Body of pancreas (tissue), 4 donors: Measurements from ENCODE around the gene PHGDH.

ENCODE experiments used
- POLR2A ChIP-seq, 3 donors: fragments of 450-650 bp; IDR thresholded peaks; one replicate each; pipeline ENCODE4 v1.6.1; 2016; ENCODE audit warnings: antibody characterized with exemption in 3 of 3, mild to moderate bottlenecking in 2 of 3
- TF ChIP-seq, protein P1 (sequence below), 7 experiments: fragments of 450-650 bp in 4 of 7; fragments of 200-600 bp in 3 of 7; sonication (generic) in 3 of 7; IDR thresholded peaks; one replicate each; pipeline ENCODE4 v1.5.1; 2016 to 2019; ENCODE audit warnings: antibody characterized with exemption in 7 of 7

DNA sequence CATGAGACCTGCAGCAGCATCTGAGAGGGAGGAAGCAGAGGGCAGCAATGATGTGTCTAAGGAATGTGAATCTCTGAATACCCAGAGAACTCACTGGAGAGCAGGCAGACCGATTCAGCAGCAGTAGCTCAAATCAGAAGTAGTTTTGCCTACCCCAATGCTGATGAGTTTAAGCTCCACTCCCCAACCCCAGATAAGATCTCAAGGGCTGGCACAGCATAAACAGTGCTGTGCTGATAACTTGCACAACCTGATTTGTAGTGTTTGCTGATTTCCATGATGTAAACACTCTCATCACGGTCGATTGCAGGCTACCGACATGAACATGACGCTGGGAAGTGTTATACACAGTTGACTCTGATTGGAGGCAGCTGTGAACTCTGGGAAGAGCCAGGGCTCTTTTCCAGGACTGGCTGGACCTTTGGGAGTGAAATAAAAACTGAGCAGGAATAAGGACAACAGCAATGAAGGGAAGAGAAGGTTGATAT is 68.2 kb downstream of the PHGDH start:
- TF ChIP-seq, protein P1, sequence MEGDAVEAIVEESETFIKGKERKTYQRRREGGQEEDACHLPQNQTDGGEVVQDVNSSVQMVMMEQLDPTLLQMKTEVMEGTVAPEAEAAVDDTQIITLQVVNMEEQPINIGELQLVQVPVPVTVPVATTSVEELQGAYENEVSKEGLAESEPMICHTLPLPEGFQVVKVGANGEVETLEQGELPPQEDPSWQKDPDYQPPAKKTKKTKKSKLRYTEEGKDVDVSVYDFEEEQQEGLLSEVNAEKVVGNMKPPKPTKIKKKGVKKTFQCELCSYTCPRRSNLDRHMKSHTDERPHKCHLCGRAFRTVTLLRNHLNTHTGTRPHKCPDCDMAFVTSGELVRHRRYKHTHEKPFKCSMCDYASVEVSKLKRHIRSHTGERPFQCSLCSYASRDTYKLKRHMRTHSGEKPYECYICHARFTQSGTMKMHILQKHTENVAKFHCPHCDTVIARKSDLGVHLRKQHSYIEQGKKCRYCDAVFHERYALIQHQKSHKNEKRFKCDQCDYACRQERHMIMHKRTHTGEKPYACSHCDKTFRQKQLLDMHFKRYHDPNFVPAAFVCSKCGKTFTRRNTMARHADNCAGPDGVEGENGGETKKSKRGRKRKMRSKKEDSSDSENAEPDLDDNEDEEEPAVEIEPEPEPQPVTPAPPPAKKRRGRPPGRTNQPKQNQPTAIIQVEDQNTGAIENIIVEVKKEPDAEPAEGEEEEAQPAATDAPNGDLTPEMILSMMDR (IDR thresholded peaks at IDR 0.05): no peak
- TF ChIP-seq POLR2A (IDR thresholded peaks at IDR 0.05): no peak
